GM23338 (cell line): ENCODE data around the gene USH2A. TPM values are rescaled to one million over a fixed set of nuclear protein-coding genes. Genes with fewer than 3 reads are reported as not detected.

Experiments
- ATAC-seq: fragments of 200-7000 bp; cut with Tn5 transposase; 3 replicates; pipeline ENCODE4 v1.9.1; 2020
- DNase-seq: peaks from one replicate; pipeline ENCODE4 v3.0.0-alpha.2; 2015; ENCODE audit warnings: low spot score
- H2AFZ ChIP-seq: fragments of 200-600 bp; sonication (generic); 2 replicates; pipeline ENCODE4 v1.8.0; 2016; ENCODE audit warnings: antibody characterized with exemption, mild to moderate bottlenecking, moderate library complexity
- H3F3A ChIP-seq: fragments of 200-600 bp; sonication (generic); replicated peaks from 2 replicates; pipeline ENCODE4 v1.8.0; 2017; ENCODE audit warnings: antibody characterized with exemption, mixed run types, low read depth
- H3K27ac ChIP-seq: fragments of 200-600 bp; sonication (generic); 2 replicates; pipeline ENCODE4 v1.6.1; 2016; ENCODE audit warnings: low read depth
- H3K27me3 ChIP-seq: fragments of 200-600 bp; sonication (generic); 2 replicates; pipeline ENCODE4 v1.8.0; 2016; ENCODE audit warnings: mild to moderate bottlenecking, mixed run types, moderate library complexity; ENCODE audit not compliant: insufficient read depth
- H3K36me3 ChIP-seq: fragments of 200-600 bp; sonication (generic); 2 replicates; pipeline ENCODE4 v1.8.0; 2016; ENCODE audit warnings: mild to moderate bottlenecking; ENCODE audit not compliant: insufficient read depth
- H3K4me1 ChIP-seq: fragments of 200-600 bp; sonication (generic); 2 replicates; pipeline ENCODE4 v1.8.0; 2016; ENCODE audit warnings: mild to moderate bottlenecking, moderate library complexity; ENCODE audit not compliant: insufficient read depth
- H3K4me2 ChIP-seq: fragments of 200-600 bp; sonication (generic); 2 replicates; pipeline ENCODE4 v1.7.1; 2017; ENCODE audit warnings: mixed run types
- H3K4me3 ChIP-seq: fragments of 200-600 bp; sonication (generic); 2 replicates; pipeline ENCODE4 v1.6.1; 2016; ENCODE audit warnings: mixed run types
- H3K79me2 ChIP-seq: fragments of 200-600 bp; sonication (generic); replicated peaks from 2 replicates; pipeline ENCODE4 v1.8.0; 2017; ENCODE audit warnings: mild to moderate bottlenecking; ENCODE audit not compliant: insufficient read depth
- H3K9me2 ChIP-seq: fragments of 200-600 bp; sonication (generic); 2 replicates; pipeline ENCODE4 v1.8.0; 2017; ENCODE audit not compliant: insufficient read depth
- H4K20me1 ChIP-seq: fragments of 200-600 bp; sonication (generic); replicated peaks from 2 replicates; pipeline ENCODE4 v1.8.0; 2017; ENCODE audit warnings: mild to moderate bottlenecking; ENCODE audit not compliant: insufficient read depth
- H3K27ac Mint-ChIP-seq: 2 replicates; pipeline ENCODE4 v1.8.0; 2020; ENCODE audit warnings: inconsistent platforms, mild to moderate bottlenecking, moderate library complexity, mixed read lengths
- H3K27me3 Mint-ChIP-seq: 3 replicates; pipeline ENCODE4 v1.8.0; 2022; ENCODE audit warnings: low read depth, mild to moderate bottlenecking, moderate library complexity, mixed read lengths, inconsistent platforms; ENCODE audit not compliant: insufficient read depth, poor library complexity
- H3K36me3 Mint-ChIP-seq: 3 replicates; pipeline ENCODE4 v1.8.0; 2021; ENCODE audit warnings: low read depth, mild to moderate bottlenecking, inconsistent platforms, moderate library complexity, mixed read lengths
- H3K4me1 Mint-ChIP-seq: 3 replicates; pipeline ENCODE4 v1.8.0; 2020; ENCODE audit warnings: mild to moderate bottlenecking, inconsistent platforms, mixed read lengths
- H3K4me3 Mint-ChIP-seq: 3 replicates; pipeline ENCODE4 v1.8.0; 2021; ENCODE audit warnings: moderate library complexity, mild to moderate bottlenecking, inconsistent platforms, mixed read lengths
- H3K9me3 Mint-ChIP-seq: 3 replicates; pipeline ENCODE4 v1.8.0; 2020; ENCODE audit warnings: moderate library complexity, mild to moderate bottlenecking, inconsistent platforms, mixed read lengths
- CREB1 ChIP-seq: fragments of 250-450 bp; sonication (Bioruptor Pico); IDR thresholded peaks from 2 replicates; pipeline ENCODE4 v1.5.0; 2020; ENCODE audit warnings: low read depth, mild to moderate bottlenecking, moderate library complexity
- ETS1 ChIP-seq: IDR thresholded peaks from 2 replicates; pipeline ENCODE4 v1.6.1; 2016; ENCODE audit warnings: antibody characterized with exemption
- EZH2 ChIP-seq: fragments of 200-600 bp; sonication (generic); IDR thresholded peaks from one replicate; pipeline ENCODE4 v1.8.0; 2017; ENCODE audit warnings: antibody characterized with exemption, mild to moderate bottlenecking, low read depth; ENCODE audit not compliant: unreplicated experiment
- EZH2phosphoT487 ChIP-seq: fragments of 200-600 bp; sonication (generic); IDR thresholded peaks from one replicate; pipeline ENCODE4 v1.8.1; 2018; ENCODE audit warnings: antibody characterized with exemption; ENCODE audit not compliant: unreplicated experiment
- JUNB ChIP-seq: IDR thresholded peaks from one replicate; pipeline ENCODE4 v1.6.1; 2016; ENCODE audit warnings: antibody characterized with exemption; ENCODE audit not compliant: unreplicated experiment
- NANOG ChIP-seq: IDR thresholded peaks from 2 replicates; pipeline ENCODE4 v1.6.1; 2016; ENCODE audit warnings: antibody characterized with exemption, borderline replicate concordance
- REST ChIP-seq: IDR thresholded peaks from one replicate; pipeline ENCODE4 v1.6.1; 2018; ENCODE audit warnings: antibody characterized with exemption; ENCODE audit not compliant: unreplicated experiment
- STAT1 ChIP-seq: IDR thresholded peaks from one replicate; pipeline ENCODE4 v1.6.1; 2016; ENCODE audit warnings: antibody characterized with exemption; ENCODE audit not compliant: unreplicated experiment
- ZNF114 ChIP-seq: fragments of 250-450 bp; sonication (Bioruptor Pico); IDR thresholded peaks from 2 replicates; pipeline ENCODE4 v1.5.0; 2020; ENCODE audit warnings: mild to moderate bottlenecking, moderate library complexity
- ZNF331 ChIP-seq: fragments of 250-450 bp; sonication (Bioruptor Pico); IDR thresholded peaks from 2 replicates; pipeline ENCODE4 v1.5.0; 2020; ENCODE audit warnings: low read depth, mild to moderate bottlenecking, moderate library complexity
- ZNF462 ChIP-seq: fragments of 250-450 bp; sonication (Bioruptor Pico); IDR thresholded peaks from 2 replicates; pipeline ENCODE4 v1.5.0; 2020; ENCODE audit warnings: mild to moderate bottlenecking, moderate library complexity
- polyA plus RNA-seq: library from polyadenylated mRNA; unstranded; fragments of >200 nt; fragmentation: Nextera tagmentation; extraction: Ambion mirVana; gene quantifications from 2 replicates; pipeline ENCODE4 v1.2.1, GENCODE V29; 2016
- total RNA-seq: library from RNA; depleted of rRNA; stranded (reverse); fragments of >200 nt; shearing (Covaris generic); gene quantifications from 2 replicates; pipeline ENCODE4 v1.2.3, GENCODE V29; 2014

USH2A gene
- total and polyA plus RNA-seq, 2 experiments from 2014 or later: 0.03 TPM

- no peak overlapping the region for H2AFZ ChIP-seq
- H3K4me3 ChIP-seq: no peak overlapping the region
- H3K27me3 ChIP-seq: no peaks in the 10 kb centered on the region
- no peaks in the 10 kb centered on the region; the same call in 2 of the 3 replicates for H3K9me3 Mint-ChIP-seq
- no peak overlapping the region for H3K4me3 Mint-ChIP-seq
- DNase-seq (no peak), ATAC-seq (no peak)
- H3K36me3 Mint-ChIP-seq: no peaks in the 10 kb centered on the region
- no peaks in the 10 kb centered on the region for H3K36me3 ChIP-seq
- H3K9me2 ChIP-seq: no peaks in the 10 kb centered on the region; the same call in 1 of the 2 replicates
- no peaks in the 10 kb centered on the region for H3K4me1 Mint-ChIP-seq
- no peaks in the 10 kb centered on the region for H3F3A ChIP-seq
- H3K27ac ChIP-seq: no peak overlapping the region
- peaks cover 1% of the 10 kb centered on the region for H3K27me3 Mint-ChIP-seq
- H3K27ac Mint-ChIP-seq: no peak overlapping the region
- no peaks in the 10 kb centered on the region for H3K79me2 ChIP-seq
- no peak overlapping the region for H3K4me2 ChIP-seq
- no peaks in the 10 kb centered on the region for H4K20me1 ChIP-seq
- no peak for TF ChIP-seq EZH2
- no peak for TF ChIP-seq ZNF331
- TF ChIP-seq JUNB: no peak
- TF ChIP-seq NANOG: no peak
- no peak for TF ChIP-seq CREB1 (CRISPR knock-in tag)
- TF ChIP-seq STAT1: no peak
- no peak for TF ChIP-seq ZNF114
- no peak for TF ChIP-seq REST
- no peak for TF ChIP-seq ZNF462 (CRISPR knock-in tag)
- no peak for TF ChIP-seq ETS1
- no peak for TF ChIP-seq EZH2phosphoT487
- no peaks in the 10 kb centered on the region for H3K4me1 ChIP-seq
These were observed 376.9 kb downstream of the USH2A start for GRCh38 chr1:216046336-216046735.
